Muscle layer of colon (tissue), 2 donors: ENCODE measurements around the gene SPDYA.

Source experiments
- H3K27ac ChIP-seq: one replicate; pipeline ENCODE4 v1.7.0; 2013; ENCODE audit warnings: low read depth, mild to moderate bottlenecking, low read length, moderate library complexity
- H3K27me3 ChIP-seq, 2 donors: one replicate each; pipeline ENCODE4 v1.7.0; 2013; ENCODE audit warnings: low read length in 2 of 2, mild to moderate bottlenecking in 2 of 2; ENCODE audit not compliant: insufficient read depth in 2 of 2, control insufficient read depth in 1 of 2
- H3K36me3 ChIP-seq: one replicate; pipeline ENCODE4 v1.7.0; 2013; ENCODE audit warnings: mild to moderate bottlenecking, low read length; ENCODE audit not compliant: insufficient read depth
- H3K4me1 ChIP-seq: one replicate; pipeline ENCODE4 v1.7.0; 2013; ENCODE audit warnings: mild to moderate bottlenecking, low read length; ENCODE audit not compliant: insufficient read depth
- H3K4me3 ChIP-seq, 2 donors: one replicate each; pipeline ENCODE4 v1.7.0; 2013; ENCODE audit warnings: low read length in 2 of 2, low read depth in 1 of 2, mild to moderate bottlenecking in 1 of 2, moderate library complexity in 1 of 2
- H3K9ac ChIP-seq: one replicate; pipeline ENCODE4 v1.7.0; 2013; ENCODE audit warnings: low read length
- H3K9me3 ChIP-seq: one replicate; pipeline ENCODE4 v1.7.0; 2013; ENCODE audit warnings: mild to moderate bottlenecking, low read length
- donor health status: abdominal sarcoma.
- donor health status: Adenocarcinoma of cecum.

The SPDYA gene

DNA sequence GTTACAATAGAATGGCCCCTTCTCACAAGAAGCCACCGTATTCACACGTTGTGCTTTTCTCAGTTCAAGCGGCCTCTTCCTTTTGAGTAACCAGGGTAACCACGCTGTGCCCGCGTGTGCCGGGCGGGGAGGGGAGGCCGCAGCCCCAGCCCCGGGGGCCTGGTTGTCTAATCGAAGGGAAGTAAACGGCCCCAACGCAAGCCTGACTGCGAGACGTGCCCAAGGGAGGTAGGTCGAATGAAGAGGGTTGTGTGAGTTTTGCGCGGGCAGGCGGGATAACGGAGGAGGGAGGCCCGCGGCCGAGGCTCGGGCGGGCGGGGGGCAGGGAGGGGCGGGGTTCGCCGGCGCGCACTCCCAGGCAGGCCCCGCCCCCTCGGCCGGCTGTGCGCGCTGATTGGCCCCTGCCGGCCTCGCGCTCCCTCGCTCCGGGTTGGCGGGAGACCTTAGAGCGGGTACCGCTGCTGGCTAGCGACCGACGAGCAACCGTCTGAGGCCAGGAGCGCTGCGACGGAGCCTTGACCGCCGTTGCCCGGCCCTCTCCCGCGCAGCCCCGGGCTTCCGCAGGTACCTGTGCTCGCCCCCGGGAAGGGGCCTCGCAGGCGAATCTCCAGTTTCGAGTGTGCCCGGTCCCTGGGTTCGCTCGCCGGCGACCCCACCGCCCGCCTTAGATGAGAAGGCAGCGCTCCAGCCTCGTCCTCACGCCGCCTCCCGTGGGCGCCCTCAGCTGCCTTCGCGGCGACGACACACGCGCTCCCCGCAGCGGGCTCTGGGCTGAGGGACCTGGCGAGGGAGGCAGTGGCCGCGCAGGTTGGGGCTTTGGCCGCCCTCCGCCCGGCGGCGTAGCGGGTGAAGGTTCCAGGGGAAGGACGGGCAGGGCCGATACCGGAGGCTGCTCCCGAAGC is at the start of gene SPDYA:
TSS of gene SPDYA (plus strand) at position 451 of the 902 bp plus-strand sequence. CDS start 5,181 bp downstream, outside the sequence.
- Histone ChIP-seq H3K4me3 (peak within 1 kb of the TSS; percentile 51 to 54), H3K9ac (no peak within 1 kb of the TSS), H3K9me3 (no peaks in the 10 kb centered on the region), H3K27ac (no peak within 1 kb of the TSS), H3K36me3 (peaks cover 4% of the 10 kb centered on the region), H3K4me1 (peaks cover 4% of the 10 kb centered on the region), H3K27me3 (no peaks in the 10 kb centered on the region)

DNA sequence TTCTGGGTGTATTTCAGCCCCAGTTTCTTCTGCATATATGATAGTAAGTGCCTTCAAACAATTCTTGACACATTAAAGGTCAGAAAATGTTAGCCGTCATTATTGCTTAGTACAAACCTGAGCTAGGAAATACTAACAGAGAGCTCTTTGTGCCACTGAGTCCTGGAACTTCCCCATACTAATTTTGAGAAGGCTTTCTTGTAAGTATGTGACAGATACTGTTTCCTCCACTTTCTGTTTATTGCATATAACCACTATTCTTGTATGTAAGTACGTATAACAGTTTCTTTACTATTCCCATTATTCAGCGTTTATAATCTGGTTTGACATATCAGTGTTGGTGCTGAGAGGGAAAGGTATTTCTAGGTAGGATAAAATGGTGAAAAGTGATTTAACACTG is 49.2 kb upstream of the SPDYA start:
- H3K27me3 ChIP-seq: no peaks in the 10 kb centered on the region
- H3K4me1 ChIP-seq: peaks cover 43% of the 10 kb centered on the region
- no peaks in the 10 kb centered on the region for H3K36me3 ChIP-seq
- no peak overlapping the region for H3K27ac ChIP-seq
- no peak overlapping the region for H3K4me3 ChIP-seq
- H3K9ac ChIP-seq: no peak overlapping the region
- H3K9me3 ChIP-seq: no peaks in the 10 kb centered on the region

DNA sequence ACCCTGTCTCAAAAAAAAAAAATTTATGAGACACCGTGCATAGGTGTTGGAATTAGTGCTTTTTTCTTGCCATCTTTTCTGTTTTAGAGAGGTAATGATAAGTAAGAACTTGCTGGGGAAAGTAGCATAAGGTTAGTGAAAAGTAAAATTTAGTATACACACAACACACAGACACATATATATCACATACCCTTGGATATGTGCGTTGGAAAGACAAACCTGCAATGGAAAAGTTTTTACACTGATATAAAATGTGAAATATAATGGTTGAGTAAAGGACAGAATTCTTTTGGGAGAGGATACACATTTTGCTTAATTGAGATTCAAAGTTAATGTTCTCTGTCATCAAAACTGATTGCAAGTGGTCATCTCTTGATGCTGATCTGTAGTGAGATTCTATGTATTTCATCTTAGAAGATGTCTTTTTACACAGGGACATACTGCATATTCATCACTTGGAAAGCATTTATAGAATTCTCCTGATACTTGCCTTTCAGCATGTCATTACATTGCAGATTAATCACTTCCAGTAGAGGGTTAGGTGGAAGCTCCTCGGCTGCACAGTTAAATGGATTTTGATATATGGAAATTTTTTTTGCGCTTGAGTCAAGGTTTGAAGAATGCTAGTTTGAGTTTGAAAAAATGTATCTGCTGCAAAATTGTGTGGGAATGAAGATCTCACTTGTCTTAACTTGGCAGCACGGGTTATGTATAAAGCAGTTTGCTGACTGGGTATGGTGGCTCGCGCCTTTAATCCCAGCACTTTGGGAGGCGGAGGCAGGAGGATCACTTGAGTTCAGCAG is 45.5 kb upstream of the SPDYA start:
- H3K27me3 ChIP-seq: no peaks in the 10 kb centered on the region
- no peak overlapping the region for H3K9ac ChIP-seq
- no peaks in the 10 kb centered on the region for H3K36me3 ChIP-seq
- peaks cover 26% of the 10 kb centered on the region for H3K4me1 ChIP-seq
- H3K9me3 ChIP-seq: no peaks in the 10 kb centered on the region
- no peak overlapping the region for H3K4me3 ChIP-seq
- H3K27ac ChIP-seq: no peak overlapping the region

DNA sequence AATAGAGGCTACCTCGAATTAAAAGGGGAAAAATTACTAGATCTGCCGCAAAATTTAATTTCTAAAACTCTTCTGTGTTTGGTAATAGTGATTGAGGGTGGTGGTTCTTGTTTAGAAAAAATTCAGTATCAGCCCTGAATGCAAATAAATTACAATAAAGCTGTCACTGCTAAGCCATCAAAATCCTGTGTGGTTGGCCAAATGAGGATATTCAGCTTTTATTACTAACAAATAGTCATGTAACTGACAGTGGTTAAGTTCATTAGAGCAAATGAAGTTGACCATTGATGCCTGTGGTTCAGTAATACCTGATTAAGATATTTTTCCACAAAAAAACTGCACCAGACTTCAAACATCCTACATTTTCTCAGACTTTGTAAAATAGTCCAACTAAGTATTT is 44.6 kb upstream of the SPDYA start:
- Histone ChIP-seq H3K9me3 (no peaks in the 10 kb centered on the region), H3K27ac (no peak overlapping the region), H3K4me3 (no peak overlapping the region)

DNA sequence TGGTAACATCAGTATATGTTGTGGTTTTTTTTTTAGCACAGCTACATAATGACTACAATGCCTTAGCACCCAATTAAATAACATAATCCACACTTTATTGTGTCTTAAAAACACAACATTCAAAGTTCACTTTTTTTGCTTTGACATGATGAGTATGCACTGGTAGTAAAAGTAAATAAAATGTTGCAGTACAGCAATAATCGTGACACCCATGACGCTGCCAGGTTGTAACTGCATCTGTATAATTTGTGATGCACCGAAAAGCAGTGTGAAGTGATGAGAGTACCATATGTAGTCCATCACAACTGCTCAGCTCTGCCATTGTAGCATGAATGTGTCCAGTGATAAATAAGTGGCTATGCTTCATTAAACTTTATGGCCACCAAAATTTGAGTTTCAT is 43.3 kb upstream of the SPDYA start:
- H3K4me1 ChIP-seq: peaks cover 19% of the 10 kb centered on the region
- H3K27ac ChIP-seq: no peak overlapping the region

More for the DNA sequence above, 44.6 kb upstream of the SPDYA start:
- Histone ChIP-seq H3K27me3 (no peaks in the 10 kb centered on the region), H3K9ac (no peak overlapping the region), H3K4me1 (peaks cover 26% of the 10 kb centered on the region), H3K36me3 (no peaks in the 10 kb centered on the region)

DNA sequence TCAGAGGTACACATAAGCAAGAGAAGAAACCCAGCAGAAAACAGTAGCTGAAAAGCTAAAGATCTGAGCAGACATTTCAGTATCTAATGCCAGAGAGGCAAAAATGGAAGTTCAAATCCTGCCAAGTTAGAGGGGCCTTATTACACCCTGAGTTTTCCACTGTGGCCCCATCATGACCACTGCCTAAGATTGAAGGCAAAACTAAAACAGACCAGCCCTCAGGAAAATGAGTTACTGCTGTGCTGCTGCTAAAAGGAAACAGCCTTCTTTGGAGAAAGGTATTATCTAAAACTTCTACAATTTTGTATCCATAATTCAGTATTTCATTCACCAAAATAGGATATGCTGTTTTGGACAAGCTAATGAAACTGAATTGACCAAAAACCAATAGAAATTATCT is 42.2 kb upstream of the SPDYA start:
- no peaks in the 10 kb centered on the region for H3K9me3 ChIP-seq
- no peak overlapping the region for H3K4me3 ChIP-seq
- peaks cover 14% of the 10 kb centered on the region for H3K4me1 ChIP-seq
- H3K27ac ChIP-seq: no peak overlapping the region
- H3K9ac ChIP-seq: no peak overlapping the region
- no peaks in the 10 kb centered on the region for H3K36me3 ChIP-seq
- no peaks in the 10 kb centered on the region for H3K27me3 ChIP-seq

More for the DNA sequence above, 43.3 kb upstream of the SPDYA start:
- Histone ChIP-seq H3K4me3 (no peak overlapping the region), H3K9ac (no peak overlapping the region), H3K9me3 (no peaks in the 10 kb centered on the region), H3K27me3 (no peaks in the 10 kb centered on the region), H3K36me3 (no peaks in the 10 kb centered on the region)

DNA sequence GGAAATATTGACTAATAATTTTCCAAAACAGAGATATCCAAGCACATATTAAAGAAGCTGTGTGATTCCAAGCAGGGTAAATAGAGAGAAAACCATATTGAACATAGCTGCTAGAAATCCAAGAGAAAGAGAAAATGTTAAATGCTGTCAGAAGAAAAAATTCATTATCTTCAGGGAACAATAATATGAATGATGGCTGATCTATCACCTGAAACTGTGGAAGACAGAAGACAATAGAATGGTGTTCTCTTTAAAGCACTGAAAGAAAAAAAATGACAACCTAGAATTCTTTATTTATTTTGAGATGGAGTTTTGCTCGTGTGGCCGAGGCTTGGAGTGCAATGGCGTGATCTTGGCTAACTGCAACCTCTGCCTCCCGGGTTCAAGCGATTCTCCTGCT is 41.7 kb upstream of the SPDYA start:
- Histone ChIP-seq H3K4me1 (peaks cover 14% of the 10 kb centered on the region), H3K4me3 (no peak overlapping the region), H3K36me3 (no peaks in the 10 kb centered on the region), H3K27me3 (no peaks in the 10 kb centered on the region), H3K9ac (no peak overlapping the region), H3K9me3 (no peaks in the 10 kb centered on the region), H3K27ac (no peak overlapping the region)

DNA sequence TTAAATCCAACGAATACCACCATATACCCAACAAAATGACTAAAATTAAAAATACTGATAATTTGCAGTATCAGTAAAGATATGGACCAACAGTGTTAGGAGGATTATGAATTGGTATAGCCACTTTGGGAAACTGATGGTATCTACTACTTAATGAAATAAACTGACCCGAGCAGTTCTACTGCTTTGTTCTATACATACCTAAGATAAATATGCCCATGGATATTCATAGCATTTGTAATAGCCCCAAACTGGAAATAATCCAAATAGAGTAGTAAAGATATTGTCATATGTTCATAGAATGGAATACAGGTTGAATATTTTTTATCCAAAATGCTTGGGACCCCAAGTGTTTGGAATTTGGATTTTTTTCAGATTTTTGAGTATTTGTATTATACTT is 38.3 kb upstream of the SPDYA start:
- Histone ChIP-seq H3K36me3 (no peaks in the 10 kb centered on the region), H3K9me3 (no peaks in the 10 kb centered on the region), H3K27me3 (no peaks in the 10 kb centered on the region), H3K27ac (no peak overlapping the region), H3K4me1 (peaks cover 9% of the 10 kb centered on the region), H3K9ac (no peak overlapping the region), H3K4me3 (no peak overlapping the region)

DNA sequence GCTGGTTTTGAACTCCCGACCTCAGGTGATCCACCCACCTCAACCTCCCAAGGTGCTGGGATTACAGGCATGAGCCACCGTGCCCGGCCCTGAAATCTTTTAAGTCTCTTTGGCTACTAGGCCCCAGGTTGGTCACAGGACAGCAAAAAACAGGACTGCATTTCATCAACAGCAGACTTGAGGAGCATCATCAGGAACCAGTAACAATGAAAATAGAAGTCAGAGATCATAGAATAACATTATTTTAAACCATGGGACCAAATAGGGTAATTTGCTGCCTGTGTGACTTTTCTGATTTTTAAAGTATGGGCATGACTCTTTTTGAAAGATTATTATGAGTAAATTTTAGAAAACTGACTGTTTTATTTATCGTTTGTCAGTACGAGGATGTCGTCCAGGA is 34.2 kb upstream of the SPDYA start:
- no peak overlapping the region for H3K27ac ChIP-seq
- peaks cover 4% of the 10 kb centered on the region for H3K36me3 ChIP-seq
- no peaks in the 10 kb centered on the region for H3K27me3 ChIP-seq
- H3K4me3 ChIP-seq: no peak overlapping the region
- H3K4me1 ChIP-seq: peaks cover 10% of the 10 kb centered on the region
- no peaks in the 10 kb centered on the region for H3K9me3 ChIP-seq
- H3K9ac ChIP-seq: no peak overlapping the region

DNA sequence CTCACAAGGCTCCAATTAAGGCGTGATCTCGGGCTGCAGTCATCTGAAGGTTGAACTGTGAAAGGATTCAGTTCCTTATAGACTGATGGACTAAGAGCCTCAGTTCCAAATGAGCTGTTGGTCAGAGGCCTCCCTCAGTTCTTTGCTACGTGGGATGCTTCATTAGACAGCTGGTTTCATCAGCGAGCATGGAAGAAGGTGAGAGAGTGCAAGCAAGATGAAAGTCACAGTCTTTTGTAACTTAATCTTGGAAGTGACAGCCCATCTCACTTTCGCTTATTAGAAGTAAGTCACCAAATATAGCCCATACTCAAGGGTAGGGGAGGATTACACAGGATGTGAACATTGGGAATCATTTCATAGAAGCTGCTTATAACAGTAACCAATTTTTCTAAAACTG is 32.2 kb upstream of the SPDYA start:
- Histone ChIP-seq H3K4me3 (no peak overlapping the region), H3K36me3 (peaks cover 19% of the 10 kb centered on the region), H3K9ac (no peak overlapping the region), H3K27me3 (no peaks in the 10 kb centered on the region), H3K27ac (no peak overlapping the region), H3K9me3 (no peaks in the 10 kb centered on the region), H3K4me1 (peaks cover 6% of the 10 kb centered on the region)

DNA sequence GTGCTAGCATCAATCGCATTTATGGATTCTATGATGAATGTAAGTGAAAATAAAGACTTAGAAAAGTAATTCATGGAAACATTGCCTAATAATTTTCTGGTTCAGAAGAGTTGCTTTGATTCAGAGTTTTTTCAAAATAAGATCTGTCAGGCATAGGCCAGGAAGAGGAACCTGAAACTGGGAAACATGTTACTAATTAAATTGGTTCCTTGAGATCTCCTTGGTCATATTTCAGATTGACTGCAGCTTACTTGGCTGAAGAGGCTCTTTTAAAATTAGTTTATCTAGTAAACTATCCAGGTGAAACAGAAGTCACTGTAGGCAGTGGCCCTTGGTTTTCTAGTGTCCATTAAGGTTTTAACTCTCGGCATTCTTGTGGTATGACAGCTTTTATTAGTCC is 31.6 kb upstream of the SPDYA start:
- H3K27ac ChIP-seq: no peak overlapping the region
- peaks cover 23% of the 10 kb centered on the region for H3K36me3 ChIP-seq
- H3K27me3 ChIP-seq: no peaks in the 10 kb centered on the region
- H3K9me3 ChIP-seq: no peaks in the 10 kb centered on the region
- H3K4me3 ChIP-seq: no peak overlapping the region
- no peak overlapping the region for H3K9ac ChIP-seq
- H3K4me1 ChIP-seq: peaks cover 5% of the 10 kb centered on the region
